DMS53 treated with DMSO at 0.1 percent for 48 hours (cell line): ENCODE data around the gene ADAMTS2.
"Not testable (repeated sequence)": the region's sequence is repeated elsewhere in the genome, so short reads cannot be mapped to it uniquely, and the experiment has no call there.

Experiments used
- DNase-seq: peaks from one replicate; lab custom pipeline; 2025; ENCODE audit not compliant: unreplicated experiment; lab: John Stamatoyannopoulos, UW

Gene ADAMTS2

DNA sequence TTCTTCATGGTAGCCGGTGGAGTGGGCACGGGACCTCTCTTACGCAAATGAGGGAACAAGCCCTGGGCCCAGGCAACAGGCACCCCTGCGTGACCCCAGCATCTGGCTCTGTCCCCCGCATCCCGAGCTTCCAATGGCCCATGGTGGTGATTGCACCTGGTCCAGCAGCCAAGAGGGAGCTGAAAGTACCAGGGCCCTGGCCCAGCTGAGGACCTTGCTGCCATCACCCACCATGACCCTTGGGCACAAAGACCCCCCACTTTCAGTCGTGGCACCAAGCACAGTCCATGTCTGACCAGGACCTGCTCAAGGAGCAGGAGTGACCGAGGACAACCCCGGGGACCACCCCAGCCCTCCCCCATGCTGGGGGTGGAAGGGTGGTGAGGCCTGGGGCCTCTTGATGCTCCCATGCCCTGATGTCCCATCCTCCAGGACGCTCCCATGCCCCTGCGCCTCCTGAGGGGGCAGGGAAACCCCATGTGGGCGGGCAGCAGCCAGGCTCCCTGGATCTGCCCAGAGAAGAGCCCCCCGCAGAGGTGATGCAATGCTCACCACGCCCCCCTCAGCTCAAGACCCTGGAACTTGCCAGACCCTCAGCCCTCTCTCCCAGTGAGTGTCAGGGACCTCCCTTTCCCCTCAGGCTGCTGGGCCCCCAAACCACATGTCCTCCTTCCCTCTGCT lies 123.9 kb downstream of the ADAMTS2 start:
- no peak for DNase-seq

DNA sequence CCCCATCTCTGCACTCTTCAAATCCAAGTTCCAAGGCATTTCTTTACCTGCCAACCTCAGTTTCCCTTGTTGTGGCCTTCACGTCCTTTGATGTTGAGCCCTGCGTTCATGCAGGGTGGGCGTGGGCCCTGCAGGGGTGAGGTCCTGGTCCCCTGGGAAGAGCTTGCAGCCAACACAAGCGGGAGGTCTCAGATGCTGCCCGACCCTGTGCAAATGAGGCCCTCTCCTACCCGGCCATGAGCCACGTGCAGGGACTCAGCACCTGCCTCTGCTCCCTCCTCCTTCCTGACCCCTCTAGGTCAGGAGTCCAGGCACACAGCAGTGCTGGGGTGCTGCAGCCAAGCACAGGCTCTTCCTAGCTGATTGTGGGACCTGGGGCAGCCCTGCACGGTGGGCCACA lies 124.5 kb downstream of the ADAMTS2 start:
- no peak for DNase-seq

DNA sequence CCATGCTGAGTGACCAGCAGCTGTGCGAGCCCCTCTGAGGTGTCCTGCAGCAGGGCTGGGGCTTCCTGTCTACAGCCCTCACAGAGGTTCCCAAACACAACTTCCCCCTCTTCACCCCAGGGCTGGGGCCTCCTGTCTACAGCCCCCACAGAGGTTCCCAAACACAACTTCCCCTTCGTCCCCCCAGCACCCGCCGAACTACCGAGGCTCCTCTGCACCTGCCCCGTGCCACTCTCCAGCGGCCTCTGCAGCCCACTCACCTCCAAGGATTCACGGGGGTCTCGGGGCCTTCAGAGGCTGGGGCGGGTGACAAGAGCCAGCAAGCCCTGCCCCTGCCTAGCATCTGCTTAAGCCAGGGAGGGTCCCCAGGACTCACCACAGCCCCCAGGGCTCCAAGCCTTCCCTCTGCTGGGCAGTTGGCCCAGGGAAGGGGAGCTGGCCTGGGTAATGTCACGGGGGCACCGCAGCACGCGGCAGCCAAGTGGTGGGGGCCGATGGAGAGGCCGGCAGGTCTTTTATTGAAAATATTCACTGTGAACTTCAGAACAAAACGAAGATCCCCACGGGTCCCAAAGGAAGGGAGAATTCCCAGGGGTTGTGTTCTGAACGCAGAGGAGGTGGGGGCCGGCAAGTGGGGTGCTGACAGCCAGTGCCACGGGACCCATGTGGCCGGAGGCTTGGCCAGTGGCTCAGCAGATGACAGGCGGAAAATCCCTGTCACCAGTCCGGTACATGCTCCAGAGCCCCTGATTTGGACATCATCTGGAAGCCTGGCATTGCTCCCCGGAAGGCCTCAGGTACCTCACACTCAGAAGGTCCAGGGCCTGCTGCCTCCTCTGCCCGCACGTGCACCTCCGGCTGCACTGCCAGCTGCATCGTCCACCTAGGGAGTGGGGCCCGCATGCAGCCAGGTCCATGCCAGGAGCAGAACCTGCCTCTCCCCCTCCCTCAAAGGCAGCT lies 125.3 kb downstream of the ADAMTS2 start:
- no peak for DNase-seq

DNA sequence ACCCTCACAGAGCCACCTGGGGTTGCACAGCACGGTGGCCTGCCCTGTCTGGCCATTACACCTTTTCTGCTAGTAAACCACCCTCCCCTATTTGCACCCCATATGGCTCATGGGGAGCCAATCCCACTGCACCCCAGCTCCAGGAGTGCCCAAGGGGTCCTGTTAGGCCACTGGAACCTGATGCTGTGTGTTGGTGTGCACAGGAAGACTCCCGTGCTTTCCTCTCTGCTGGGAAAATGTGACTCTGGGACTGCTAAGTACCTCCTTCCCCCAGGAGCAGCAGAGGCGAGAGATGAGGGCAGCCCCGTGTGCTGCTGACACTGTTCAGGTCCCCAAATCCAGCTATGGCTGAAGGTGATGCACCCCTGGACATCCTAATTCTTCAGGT lies 126.3 kb downstream of the ADAMTS2 start:
- no peak for DNase-seq

DNA sequence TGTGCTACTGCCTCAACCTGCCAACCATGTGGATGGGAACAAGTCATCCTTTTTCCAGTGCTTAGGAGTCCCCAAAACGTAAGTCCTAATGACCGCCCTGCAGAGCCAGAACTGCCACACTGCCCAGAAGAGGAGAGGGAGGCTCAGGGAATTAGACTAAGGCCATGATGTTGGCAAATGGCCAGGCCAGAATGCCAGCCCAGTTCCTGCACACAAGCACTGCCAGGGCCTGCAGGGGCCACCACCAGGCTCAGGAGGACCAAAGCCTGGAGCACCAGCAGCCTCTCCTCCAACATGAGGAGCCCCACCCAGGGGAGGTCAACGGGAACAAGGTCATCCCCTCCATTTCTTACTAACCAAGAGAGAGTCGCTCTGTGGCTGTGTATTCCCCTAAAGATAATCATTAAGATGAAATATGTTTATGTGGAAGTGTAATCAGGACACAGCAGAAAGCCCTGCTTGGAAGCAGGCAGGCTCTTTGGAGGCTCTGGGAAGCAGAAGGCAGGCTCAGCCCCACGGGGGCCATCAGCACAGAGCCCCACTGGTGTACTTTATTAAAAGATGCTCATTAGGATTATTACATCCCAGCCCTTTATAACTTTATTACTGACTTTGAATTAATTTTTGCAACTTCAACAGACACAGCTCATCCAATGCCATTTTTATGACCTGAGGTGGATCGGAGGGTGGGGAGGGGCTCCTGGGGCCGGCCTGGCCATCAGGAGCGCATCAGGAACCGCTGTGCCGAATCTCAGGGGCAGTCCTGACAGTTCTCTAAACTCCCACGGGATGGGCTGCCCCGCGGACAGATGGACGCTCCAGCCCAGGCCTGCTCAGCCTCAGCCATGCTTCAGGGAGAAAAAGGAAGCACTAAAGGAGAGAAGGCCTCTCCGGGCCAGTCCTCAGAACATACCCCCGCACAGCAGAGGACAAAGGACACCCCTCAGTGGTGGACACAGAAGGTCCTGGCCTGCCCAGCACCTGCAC lies 127.0 kb downstream of the ADAMTS2 start:
- DNase-seq, result no peak

DNA sequence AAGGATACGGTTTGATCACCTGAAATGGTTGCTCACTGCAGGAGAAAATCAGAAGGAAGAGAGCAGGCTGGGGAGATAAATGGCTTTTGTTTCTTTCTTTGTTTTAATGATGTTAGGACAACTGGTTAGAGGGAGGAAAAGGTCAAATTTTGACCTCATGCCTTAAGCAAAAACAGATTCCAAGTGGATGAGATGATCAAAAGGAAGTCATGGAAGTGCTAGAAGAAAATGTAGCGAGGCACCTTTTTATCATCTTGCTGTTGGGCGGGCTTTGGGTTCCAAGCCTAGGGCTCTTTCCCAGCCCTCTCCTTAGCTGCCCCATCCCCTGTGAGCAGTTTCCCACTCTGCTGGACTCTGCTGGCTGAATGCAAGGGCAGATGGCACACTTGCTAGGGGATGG lies 127.9 kb downstream of the ADAMTS2 start:
- no peak for DNase-seq

DNA sequence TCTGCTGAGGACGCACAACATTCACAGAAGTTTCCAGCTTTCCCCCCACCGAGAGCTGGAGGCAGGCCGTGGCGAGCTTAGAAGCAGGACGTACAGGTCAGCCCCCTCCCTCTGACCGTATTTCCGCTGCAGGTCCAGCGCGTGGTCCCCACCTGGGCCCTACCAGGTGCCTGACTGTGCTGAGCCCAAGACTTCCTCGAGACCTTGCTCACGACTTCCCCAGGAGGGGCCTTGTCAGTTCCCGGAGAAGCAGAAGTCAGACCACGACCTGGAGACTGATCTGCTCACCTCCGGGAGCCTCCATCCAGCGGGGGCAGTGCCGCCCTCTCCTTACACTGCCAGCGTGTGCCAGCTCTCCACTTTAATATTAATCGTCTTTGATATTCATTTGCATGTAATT lies 128.9 kb downstream of the ADAMTS2 start:
- not testable (repeated sequence) for DNase-seq

DNA sequence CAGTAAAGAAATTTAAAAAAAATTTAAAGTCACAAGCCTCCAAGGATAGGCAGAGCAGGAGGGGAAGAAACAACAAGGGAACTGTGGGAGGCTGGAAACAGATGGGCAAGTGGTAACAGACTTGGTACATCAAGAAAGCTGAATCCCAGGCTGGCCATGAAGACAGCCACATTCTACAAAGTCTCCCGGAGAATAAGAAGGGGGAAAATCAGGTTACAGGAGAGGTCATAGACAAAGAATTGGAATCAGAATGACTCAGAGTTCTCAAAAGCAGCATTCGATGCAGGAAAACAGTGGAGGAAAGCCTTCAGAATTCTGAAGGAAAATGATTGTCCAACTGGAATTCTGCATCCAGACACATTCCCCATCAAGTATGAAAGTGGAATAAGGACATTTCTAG lies 129.7 kb downstream of the ADAMTS2 start:
- no peak for DNase-seq

DNA sequence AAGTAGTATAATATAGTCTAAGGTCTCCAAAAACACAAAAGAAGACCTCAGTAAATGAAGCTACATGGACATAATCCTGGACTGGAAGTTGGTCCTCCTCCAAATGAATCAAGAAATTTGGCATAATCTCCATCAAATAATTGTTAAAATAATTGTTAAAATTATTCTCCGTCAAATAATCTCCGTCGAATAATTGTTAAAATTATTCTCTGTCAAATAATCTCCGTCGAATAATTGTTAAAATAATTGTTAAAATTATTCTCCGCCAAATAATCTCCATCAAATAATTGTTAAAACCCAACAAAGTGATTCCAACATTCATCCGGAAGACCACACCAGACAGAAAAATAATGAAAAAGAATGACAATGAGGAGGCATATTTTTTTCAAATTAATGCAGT lies 130.6 kb downstream of the ADAMTS2 start:
- DNase-seq, result no peak

DNA sequence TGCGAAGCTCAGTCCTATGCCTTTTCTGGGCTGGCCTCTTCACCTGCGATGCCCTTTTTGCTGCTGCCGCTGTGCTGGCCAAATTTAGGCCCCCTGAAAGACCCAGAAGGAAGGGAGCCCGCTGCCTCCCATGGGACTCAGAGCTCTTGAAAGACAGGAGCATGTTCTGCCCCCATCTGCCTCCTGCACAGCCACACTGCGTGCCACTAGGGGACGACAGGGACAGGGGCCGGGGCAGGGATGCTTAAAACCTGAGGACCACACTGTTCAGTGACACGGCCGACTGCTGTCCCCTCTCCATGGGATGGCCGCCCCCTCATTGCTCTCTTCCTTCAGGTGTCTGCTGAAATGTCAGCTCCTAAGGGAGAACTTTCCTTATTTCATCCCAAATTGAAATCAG lies 132.4 kb downstream of the ADAMTS2 start:
- no peak for DNase-seq

DNA sequence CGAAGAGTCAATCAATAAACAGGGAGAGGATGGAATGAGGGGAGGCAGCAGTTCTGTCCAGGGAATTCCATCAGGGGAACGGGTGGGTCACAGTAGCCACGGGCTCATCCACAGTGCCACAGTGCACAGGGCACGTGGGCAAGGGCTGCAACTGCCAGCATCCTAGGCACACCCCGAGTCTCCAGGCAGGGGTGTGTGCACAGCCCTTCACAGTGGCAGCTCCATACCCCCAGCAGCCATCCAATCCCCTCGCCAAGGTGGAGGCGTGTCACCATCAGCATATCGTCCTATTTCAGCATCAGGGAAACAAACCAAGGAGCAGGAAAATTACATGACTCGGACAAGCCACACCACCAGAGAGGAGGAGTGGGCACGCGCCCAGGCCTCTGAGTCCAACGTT lies 133.6 kb downstream of the ADAMTS2 start:
- no peak for DNase-seq

DNA sequence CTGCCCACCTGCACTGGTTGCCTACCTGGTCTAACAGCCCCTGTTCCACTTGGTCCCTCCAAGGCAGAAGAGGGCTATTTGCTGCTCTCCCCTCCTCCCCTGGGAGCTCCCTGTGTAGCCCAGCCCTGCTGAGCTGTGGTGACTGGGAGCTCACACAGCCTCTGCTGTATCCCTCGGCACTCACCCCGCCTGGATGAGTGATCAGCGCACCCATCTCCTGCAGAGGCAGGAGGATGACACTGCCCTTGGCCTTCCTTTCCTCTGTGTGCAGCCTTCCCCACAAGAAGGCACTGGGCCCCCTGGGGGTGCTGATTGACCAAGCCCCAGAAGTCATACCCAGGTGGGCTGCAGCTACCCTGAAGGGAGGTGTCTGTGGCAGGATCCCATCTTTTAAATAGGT lies 134.2 kb downstream of the ADAMTS2 start:
- no peak for DNase-seq

DNA sequence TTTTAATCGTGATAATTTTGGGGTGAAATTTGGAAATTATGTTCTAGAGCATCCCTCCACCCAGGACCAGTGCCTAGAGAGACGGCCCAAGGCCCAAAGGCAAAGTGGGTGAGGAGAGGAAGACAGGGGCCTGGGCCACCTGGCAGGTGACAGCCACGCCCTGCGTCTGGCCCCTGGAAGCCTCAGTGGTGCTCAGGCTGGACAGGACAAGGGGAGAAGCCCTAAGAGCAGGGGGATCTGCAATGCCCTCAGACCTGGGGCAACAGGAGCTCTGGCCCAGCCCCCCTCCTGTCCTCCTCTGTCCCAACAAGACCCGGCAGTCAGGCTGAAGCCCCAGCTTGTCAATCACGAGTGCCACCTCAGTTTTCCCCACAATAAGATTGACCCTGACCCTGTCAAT lies 134.8 kb downstream of the ADAMTS2 start:
- DNase-seq, result no peak

DNA sequence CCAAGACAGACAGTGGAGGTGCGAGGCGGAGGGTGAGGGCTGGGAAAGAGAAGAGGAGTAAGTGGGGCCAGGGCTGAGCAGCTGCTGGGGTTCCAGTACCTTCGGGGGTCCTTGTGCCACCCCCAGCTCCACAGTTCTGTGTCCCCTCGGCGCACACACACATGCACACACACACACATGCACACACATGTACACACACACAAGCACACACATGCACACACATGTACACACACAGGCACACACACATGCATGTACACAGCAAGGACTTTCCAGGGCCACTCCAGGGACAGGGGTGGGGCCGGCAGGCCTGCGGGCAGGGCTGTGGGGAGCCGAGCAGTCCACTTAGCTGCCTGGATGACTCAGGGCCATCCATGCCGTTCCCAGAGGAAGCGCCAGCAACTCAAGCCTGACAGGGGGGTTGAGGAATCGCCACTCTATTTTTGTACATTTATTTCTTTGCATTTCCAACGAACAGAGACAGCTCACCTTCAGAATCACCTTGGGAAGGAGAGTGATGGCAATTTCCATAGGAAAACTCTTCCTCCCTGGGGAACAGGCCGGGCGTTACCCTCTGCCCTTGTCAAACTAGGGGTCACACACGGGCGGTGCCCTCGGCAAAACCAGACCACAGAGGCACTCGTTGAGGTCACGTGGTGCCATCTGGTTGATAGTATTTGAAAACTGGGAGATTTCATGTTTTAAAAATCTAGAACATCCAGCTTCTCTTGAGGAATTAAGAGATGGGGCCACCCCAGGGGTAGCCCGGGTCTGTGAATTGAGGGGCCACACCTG lies 135.7 kb downstream of the ADAMTS2 start:
- DNase-seq, result no peak

DNA sequence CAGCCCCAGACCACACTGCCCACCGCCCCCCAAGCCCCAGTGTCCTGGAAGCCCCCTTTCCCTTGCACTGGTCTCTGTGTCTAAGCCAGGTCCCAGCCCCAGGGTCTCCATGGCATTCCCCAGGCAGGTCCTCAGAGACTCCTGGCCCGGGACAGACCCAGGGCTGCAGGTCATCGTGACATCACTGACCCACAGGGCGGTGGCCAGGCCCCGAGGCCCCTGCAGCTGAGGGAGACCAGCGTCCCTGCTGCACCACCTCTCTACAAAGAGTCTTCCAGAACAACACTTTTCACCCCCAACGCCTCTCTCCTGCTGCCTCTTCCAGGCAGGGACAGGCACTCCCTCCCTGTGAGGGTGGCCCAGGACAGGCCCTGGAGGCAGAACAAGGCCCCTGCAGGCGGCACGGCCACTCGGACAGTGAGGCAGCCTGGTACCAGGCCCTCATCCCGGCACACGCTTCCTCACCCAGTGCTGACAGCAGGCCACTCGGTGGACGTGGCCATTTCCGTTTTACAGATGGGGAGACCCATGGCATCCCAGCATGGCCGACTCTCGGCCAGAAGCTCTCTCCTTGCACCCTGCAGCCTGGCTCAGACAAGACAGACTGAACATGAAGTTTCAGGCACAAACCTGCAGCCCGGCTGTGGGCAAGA lies 136.4 kb downstream of the ADAMTS2 start:
- no peak for DNase-seq

DNA sequence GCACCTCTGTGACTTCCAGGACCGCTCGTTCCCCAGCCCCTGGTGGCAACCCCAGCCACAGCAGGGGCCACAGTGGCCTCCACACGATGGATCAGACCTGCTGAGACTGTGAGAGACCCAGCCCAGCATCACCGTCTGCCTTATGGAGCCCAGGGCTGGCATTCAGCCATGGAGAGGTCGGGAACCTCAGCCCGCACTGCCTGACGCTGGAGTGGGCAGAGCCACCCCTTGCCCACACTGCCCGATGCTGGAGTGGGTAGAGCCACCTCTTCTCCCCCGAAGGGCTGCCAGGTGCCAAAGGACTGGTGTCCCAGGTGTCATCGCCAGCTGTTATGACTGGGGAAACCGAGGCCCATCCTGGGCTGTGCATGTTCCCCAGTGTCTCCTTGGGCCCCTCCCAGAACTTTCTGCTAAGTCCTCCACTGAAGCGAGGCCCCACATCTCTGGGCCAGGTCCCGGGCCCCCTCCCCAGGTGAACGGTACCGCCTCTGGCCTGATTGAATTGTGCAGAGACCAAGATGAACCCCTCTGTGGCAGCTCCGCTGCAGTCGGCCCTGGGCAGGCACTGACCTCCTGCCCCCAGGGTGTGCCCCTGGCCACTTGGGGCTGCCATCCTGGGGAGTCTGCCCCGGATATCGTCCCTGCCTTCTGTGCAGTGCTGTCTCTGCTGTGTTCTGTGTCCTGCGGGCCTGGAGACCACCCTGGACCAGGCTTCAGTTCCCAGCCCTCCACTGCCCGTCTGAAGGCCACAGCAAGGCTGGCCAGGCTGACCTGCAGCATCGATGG lies 137.1 kb downstream of the ADAMTS2 start:
- DNase-seq, result no peak

DNA sequence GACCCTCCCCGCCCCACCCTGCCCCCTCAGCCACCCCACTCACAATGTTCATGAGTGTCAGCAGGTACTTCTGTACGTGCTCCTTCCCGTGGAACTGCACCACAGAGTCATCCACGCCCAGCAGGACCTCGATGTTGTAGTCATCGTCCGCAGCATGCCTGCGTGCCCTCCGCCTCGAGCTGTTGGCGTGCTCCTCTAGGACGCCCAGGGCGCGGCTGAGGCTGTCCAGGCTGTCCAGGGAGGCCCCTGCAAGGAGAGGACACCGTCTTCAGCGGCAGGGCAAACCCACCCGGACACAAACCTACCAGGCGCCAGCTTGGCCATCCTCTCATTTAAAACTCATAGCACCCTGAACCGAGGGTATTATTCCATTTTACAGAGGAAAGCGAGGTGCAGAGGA lies 137.8 kb downstream of the ADAMTS2 start:
- no peak for DNase-seq

DNA sequence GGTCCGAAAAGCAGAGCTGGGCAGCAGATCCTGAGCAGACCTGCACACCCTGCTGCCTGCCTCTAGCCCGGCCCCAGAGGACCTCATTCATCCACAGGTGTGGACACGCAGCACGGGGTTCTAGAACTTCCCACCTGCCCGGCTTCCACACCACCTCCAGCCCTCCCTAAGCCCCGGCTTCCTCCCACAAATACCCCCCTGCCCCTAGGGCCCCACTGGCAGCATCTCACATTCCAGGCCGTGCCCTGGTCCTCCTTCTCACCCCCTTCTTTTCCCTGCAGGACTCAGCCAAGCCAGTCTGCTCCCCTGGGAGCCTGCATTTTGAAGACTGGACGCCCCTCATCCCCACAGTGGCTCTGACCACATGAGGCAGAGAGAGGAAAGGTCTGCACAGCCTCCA lies 138.9 kb downstream of the ADAMTS2 start:
- no peak for DNase-seq

DNA sequence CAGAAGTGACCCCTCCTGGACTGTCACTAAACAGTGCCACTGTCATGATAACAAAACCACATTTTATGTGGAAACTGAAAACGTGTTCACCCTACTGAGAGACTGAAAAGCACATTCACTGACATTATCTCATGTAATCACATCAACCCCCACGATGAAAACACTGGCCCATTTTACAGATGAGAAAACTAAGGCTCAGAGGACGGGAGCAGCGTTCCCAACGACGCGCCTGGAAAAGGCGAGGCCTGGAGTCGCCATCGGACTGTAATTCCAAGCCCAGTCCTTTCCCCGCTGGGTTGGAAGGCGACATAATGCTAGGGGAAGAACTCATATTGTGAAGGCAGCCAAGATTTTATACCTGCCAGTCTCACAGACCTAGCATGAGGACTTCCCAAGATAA lies 140.0 kb downstream of the ADAMTS2 start:
- DNase-seq, result no peak
